Bronchial epithelial cell (primary cell): ENCODE data around the gene ABHD16A. TPM values are rescaled to one million over a fixed set of nuclear protein-coding genes. Genes with fewer than 3 reads are reported as not detected.

ENCODE experiments used
- DNase-seq: peaks from one replicate; pipeline ENCODE4 v3.0.0-alpha.2; 2010; ENCODE audit warnings: low read depth
- FAIRE-seq: peaks from 2 replicates; lab custom pipeline; 2011; peaks lifted over from hg19 to GRCh38; lab: Jason Lieb, UNC
- H3K27me3 ChIP-seq: 2 replicates; pipeline ENCODE4 v1.5.1; 2011; ENCODE audit warnings: low read length; ENCODE audit not compliant: control insufficient read depth, insufficient read depth
- H3K36me3 ChIP-seq: 2 replicates; pipeline ENCODE4 v1.5.1; 2011; ENCODE audit warnings: low read length; ENCODE audit not compliant: control insufficient read depth, insufficient read depth
- H3K4me3 ChIP-seq: 2 replicates; pipeline ENCODE4 v1.5.1; 2011; ENCODE audit warnings: mild to moderate bottlenecking, low read depth, low read length, control low read depth
- CTCF ChIP-seq: IDR thresholded peaks from 2 replicates; pipeline ENCODE4 v1.5.1; 2011; ENCODE audit warnings: mild to moderate bottlenecking, moderate library complexity, low read length, control low read depth, inconsistent platforms; ENCODE audit not compliant: insufficient read depth, severe bottlenecking
- total RNA-seq: library from RNA; depleted of rRNA; stranded (reverse); fragments of >200 nt; gene quantifications from 2 replicates; pipeline ENCODE4 v1.2.1, GENCODE V29; 2014

The ABHD16A gene
- total RNA-seq, 1 donor from 2014 or later, result 32.9 TPM

GRCh38 chr6:31728767-31729514, 25.8 kb upstream of the ABHD16A start, which contains the start of gene DDAH2:
Gene DDAH2, minus strand, starts transcription at chr6:31729299. Its CDS starts 138 bp downstream, at chr6:31729161.
- DNase-seq (no peak), FAIRE-seq (no peak)
- peak; percentile 57 for TF ChIP-seq CTCF
- Histone ChIP-seq H3K27me3 (no peaks in the 10 kb centered on the region), H3K36me3 (peaks cover 21% of the 10 kb centered on the region), H3K4me3 (peak within 1 kb of the TSS; percentile 58)

- FAIRE-seq (no peak), DNase-seq (no peak)
- Histone ChIP-seq H3K36me3 (peaks cover 13% of the 10 kb centered on the region), H3K27me3 (no peaks in the 10 kb centered on the region), H3K4me3 (no peak overlapping the region)
- TF ChIP-seq CTCF, result no peak
Observed at GRCh38 chr6:31727717-31728671, 24.9 kb upstream of the ABHD16A start.

- Histone ChIP-seq H3K27me3 (no peaks in the 10 kb centered on the region), H3K4me3 (no peak overlapping the region), H3K36me3 (peaks cover 11% of the 10 kb centered on the region)
- no peak for DNase-seq
- no peak for FAIRE-seq
- TF ChIP-seq CTCF, result no peak
Observed at GRCh38 chr6:31727034-31727716, 24.1 kb upstream of the ABHD16A start.

DNA sequence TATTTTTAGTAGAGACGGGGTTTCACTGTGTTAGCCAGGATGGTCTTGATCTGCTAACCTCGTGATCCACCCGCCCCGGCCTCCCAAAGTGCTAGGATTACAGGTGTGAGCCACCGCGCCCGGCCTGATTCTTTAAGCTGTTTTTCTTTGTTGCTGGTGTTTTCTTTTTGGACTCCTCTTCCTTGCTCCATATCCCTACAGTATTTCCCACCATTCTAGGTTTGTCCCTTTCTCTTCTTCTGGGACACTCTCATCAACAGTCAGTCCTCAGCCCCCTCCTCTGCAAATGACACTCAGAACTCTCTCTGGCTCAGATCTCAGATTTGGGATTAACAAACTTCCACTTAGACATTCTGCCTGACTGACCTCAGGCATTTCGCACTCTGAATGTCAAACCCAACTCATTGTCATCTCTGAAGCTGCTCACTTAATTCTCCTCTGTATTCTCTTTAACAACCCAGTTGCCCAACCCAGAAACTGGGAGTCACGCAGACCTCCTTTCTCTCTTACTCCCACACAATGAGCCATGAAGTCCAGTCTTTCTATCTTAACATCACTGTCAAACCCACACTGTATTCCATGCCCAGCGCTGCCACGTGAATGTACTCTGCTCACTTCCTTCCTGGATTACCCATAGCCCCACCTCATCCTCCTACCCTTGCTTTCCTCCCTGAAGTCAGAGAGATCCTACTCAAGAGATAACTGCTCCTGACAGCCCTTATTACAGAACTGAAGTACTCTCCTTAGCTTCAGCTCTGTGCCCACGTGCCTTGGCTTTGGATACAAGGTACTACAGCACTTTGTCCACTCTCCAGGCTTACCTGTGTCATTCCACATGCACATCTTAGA, 22.6 kb upstream of the ABHD16A start:
- DNase-seq (no peak), FAIRE-seq (no peak)
- no peak for TF ChIP-seq CTCF
- Histone ChIP-seq H3K36me3 (peaks cover 5% of the 10 kb centered on the region), H3K4me3 (no peak overlapping the region), H3K27me3 (no peaks in the 10 kb centered on the region)
